Colonic mucosa (tissue), 4 donors: ENCODE data around the gene PAGE2. TPM values are rescaled to one million over a fixed set of nuclear protein-coding genes. Genes with fewer than 3 reads are reported as not detected.
"Not testable (repeated sequence)": the region's sequence is repeated elsewhere in the genome, so short reads cannot be mapped to it uniquely, and the experiment has no call there.

Experiments used
- DNase-seq: peaks from one replicate; pipeline ENCODE4 v3.0.0-alpha.2; 2020
- H3K27ac ChIP-seq: fragments of 200-600 bp; one replicate; pipeline ENCODE4 v1.8.0; 2021
- H3K27me3 ChIP-seq: fragments of 200-600 bp; one replicate; pipeline ENCODE4 v1.8.0; 2021
- H3K36me3 ChIP-seq: fragments of 200-600 bp; one replicate; pipeline ENCODE4 v1.8.0; 2021
- H3K4me1 ChIP-seq: fragments of 200-600 bp; one replicate; pipeline ENCODE4 v1.8.0; 2021; ENCODE audit warnings: mild to moderate bottlenecking
- H3K4me3 ChIP-seq: fragments of 200-600 bp; one replicate; pipeline ENCODE4 v1.8.0; 2021
- H3K9ac ChIP-seq, 2 donors: one replicate each; pipeline ENCODE4 v1.7.0; 2013; ENCODE audit warnings: control low read depth in 2 of 2, low read depth in 2 of 2, low read length in 2 of 2
- H3K9me3 ChIP-seq: fragments of 200-600 bp; one replicate; pipeline ENCODE4 v1.8.0; 2021
- CTCF ChIP-seq: fragments of 200-600 bp; IDR thresholded peaks from one replicate; pipeline ENCODE4 v1.8.0; 2022; ENCODE audit warnings: antibody characterized with exemption, mild to moderate bottlenecking
- intact Hi-C: fragments of 100-400 bp; cut with DNase I; formaldehyde crosslinking; loops from one replicate; pipeline ENCODE4 v1.14.1; 2022
- total RNA-seq, 2 donors: library from RNA; stranded (reverse); fragmentation: NEBNext Ultra II Directional in 1 of 2; extraction: Animal tissue kit (Norgen Biotek cat#: 25700) in 1 of 2; gene quantifications; one replicate each; pipeline ENCODE4 v1.2.1, GENCODE V29; 2021
- donor health status: healthy.
- donor health status: DM: no; HTN: no; CAD: no.
- donor health status: DM: no; HTN: no; CAD: no.

The PAGE2 gene
- total RNA-seq, result not detected

GRCh38 chrX:55088795-55089489 lies at the start of gene PAGE2:
Gene PAGE2 (plus strand): TSS chrX:55089018. CDS start chrX:55090021, 1,003 bp downstream.
- no peaks in the 10 kb centered on the region for H3K4me1 ChIP-seq
- intact Hi-C loops, result no loop called here
- H3K36me3 ChIP-seq, result no peaks in the 10 kb centered on the region

GRCh38 chrX:55039471-55039870 lies 49.3 kb upstream of the PAGE2 start:
- no peaks in the 10 kb centered on the region for H3K4me1 ChIP-seq
- no peaks in the 10 kb centered on the region for H3K36me3 ChIP-seq
- intact Hi-C loops, result no loop called here
- no peaks in the 10 kb centered on the region for H3K9me3 ChIP-seq
- no peak for TF ChIP-seq CTCF
- H3K27me3 ChIP-seq, result no peaks in the 10 kb centered on the region
- DNase-seq, result no peak
- H3K27ac ChIP-seq, result no peak overlapping the region
- no peak overlapping the region for H3K9ac ChIP-seq
- no peak overlapping the region for H3K4me3 ChIP-seq

More at GRCh38 chrX:55088795-55089489, at the start of gene PAGE2:
- H3K27me3 ChIP-seq, result no peaks in the 10 kb centered on the region
- TF ChIP-seq CTCF, result no peak
- H3K4me3 ChIP-seq, result no peak within 1 kb of the TSS
- no peak for DNase-seq
- H3K9ac ChIP-seq, result no peak within 1 kb of the TSS
- no peaks in the 10 kb centered on the region for H3K9me3 ChIP-seq
- no peak within 1 kb of the TSS for H3K27ac ChIP-seq

GRCh38 chrX:55041514-55041913 lies 47.3 kb upstream of the PAGE2 start:
- no peak for TF ChIP-seq CTCF
- Histone ChIP-seq H3K27ac (no peak overlapping the region), H3K4me1 (no peaks in the 10 kb centered on the region), H3K9me3 (no peaks in the 10 kb centered on the region), H3K36me3 (no peaks in the 10 kb centered on the region), H3K27me3 (no peaks in the 10 kb centered on the region), H3K4me3 (no peak overlapping the region), H3K9ac (no peak overlapping the region)
- no peak for DNase-seq
- intact Hi-C loops, result no loop called here

- H3K4me1 ChIP-seq, H3K27ac ChIP-seq, H3K27me3 ChIP-seq, H3K9me3 ChIP-seq, intact Hi-C loops, H3K4me3 ChIP-seq, H3K36me3 ChIP-seq, DNase-seq, H3K9ac ChIP-seq: not testable (repeated sequence)
These were observed 38.2 kb upstream of the PAGE2 start for GRCh38 chrX:55050599-55050998.

- intact Hi-C loops, result loop anchor here (5.0 kb wide), 1 partner anchor 165 kb away; no protein-coding TSS in a partner anchor
- Histone ChIP-seq H3K36me3 (no peaks in the 10 kb centered on the region), H3K27me3 (no peaks in the 10 kb centered on the region), H3K27ac (no peak overlapping the region), H3K4me3 (no peak overlapping the region), H3K9ac (no peak overlapping the region), H3K4me1 (no peaks in the 10 kb centered on the region), H3K9me3 (no peaks in the 10 kb centered on the region)
- DNase-seq, result no peak
- no peak for TF ChIP-seq CTCF
These were observed 31.8 kb upstream of the PAGE2 start for GRCh38 chrX:55056820-55057674.
